ENCODE data around the gene KANK3.
"Not testable (repeated sequence)": the region's sequence is repeated elsewhere in the genome, so short reads cannot be mapped to it uniquely, and the experiment has no call there.

Gene KANK3

GRCh38 chr19:8342684-8343482 lies at the start of gene KANK3:
TSS of gene KANK3 (minus strand) at chr19:8343262. CDS start at chr19:8337828, 5,434 bp downstream.
- peak; percentile 92 for DNase-seq

DNA sequence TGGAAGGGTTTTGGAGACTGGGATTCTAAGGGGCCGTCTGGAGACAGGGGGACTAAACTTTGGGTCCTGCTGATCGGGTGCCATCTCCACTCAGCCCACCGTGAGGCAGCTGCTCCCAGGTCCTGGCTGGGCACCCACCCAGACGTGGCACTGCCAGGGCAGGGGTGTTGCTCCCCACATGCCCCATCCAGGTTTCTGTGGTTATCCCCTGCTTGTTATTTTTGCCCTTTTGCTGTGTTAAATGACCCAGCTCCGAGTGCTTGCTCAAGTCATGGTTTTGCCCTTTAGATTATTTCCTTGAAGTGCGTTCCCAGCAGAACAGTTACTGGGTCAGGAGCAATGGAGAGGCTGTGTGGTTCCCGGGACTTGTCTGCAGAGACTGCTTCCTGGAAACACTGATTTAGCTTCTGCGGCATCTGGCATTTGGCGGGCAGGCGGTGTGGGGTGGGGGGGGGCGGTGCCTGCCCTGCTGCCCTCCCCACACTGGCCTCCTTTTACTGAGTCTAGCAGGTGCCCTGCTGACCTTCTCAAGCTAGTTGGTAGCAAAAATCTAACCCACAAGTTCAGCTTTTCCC lies 49.0 kb upstream of the KANK3 start:
- no peak for DNase-seq

DNA sequence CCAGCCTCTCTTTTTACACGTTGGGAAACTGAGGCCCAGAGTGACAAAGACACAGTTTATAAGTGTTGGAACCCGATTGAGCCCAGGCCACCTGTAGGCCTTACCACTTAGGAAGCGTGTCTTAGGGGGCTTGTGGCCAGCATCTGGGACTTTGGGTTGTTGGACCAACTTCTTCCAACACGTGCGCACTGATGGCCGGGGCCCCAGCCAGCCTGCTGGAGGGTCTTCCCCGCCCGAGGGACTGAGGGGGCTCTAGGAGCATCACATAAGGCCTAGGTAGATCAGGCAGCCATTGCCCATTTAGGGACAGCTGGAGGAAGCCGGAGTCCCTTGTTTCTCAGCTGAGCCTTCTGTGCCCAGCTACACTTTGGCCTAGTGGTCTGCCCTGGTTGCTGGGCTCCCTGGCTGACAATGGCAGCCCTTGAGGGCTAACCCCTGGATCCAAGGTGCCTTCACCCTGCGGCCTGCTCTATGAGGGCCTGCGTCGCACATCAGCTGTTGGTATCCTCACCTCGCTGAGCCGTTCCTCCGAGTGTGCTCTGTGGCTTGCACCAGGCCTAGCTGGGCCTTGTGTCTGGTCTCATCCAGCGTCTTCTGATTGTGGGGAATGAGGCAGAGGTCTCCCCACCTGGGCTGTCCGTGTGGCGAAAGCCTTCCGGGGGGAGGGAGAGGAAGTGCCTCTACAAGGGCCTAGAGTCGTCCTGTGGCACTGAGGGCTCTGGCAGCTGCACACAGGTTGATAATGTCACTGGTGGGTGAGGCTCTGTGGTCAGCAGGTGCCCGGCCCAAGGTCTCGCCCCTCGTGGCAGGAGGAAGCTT lies 48.3 kb upstream of the KANK3 start:
- DNase-seq, result no peak

DNA sequence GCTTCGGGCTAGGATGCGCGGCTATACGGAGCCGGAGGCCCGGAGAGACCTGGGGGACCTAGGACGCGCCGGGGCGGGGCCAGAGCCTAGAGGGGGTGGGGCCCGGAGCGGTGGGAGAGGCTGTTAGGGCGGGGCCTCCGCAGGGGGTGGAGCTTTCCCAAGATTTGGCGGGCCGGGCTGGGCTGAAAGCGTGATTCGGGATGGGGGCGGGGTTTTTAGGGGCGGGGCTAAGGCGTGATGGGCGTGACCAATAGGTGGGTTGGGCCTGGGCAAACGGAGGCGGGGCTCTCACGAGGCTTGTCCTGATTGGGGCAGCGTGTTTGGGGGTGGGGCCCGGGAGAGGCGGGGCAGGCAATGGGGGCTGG lies 47.5 kb upstream of the KANK3 start:
- DNase-seq, result peak; percentile 88

DNA sequence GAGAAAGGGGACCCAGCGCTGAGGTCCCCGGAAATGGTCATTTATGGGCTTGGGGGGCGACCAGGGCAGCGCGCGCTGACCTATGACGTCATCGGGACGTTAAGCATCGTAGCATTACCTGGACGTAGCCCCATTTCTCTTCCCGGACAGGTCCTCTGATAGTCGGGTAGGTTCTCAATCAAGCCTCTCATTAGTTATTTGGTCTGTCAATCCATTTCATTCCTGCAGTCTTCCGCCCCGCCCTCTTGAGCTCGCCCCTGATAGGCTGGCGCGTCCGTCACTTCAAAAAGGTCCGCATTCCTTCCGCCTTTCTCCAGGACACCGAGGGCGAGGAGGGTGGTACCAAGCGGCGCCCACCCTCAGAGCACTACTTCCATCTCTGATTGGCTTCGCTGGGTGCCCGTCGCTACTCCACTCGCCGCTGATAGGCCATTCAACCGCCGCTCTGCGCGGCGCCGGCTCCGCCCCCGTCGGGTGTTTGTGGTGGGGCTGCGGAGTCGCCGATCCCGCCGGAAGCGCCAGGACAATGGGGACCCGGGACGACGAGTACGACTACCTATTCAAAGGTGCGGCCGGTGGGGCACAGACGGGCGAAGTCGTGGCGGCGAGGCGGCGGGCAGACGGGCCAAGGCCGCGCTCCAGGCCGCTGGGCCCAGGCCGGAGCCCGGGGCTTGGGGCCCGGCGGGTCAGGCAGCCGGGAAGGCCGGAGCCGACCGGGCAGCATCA lies 47.0 kb upstream of the KANK3 start, which contains the start of gene RAB11B:
TSS of gene RAB11B (plus strand) at position 470 of the 726 bp plus-strand sequence. CDS start at position 527, 57 bp downstream.
- DNase-seq, result peak; percentile 99

- DNase-seq, result no peak
These were observed 45.5 kb upstream of the KANK3 start for GRCh38 chr19:8388612-8388958.

DNA sequence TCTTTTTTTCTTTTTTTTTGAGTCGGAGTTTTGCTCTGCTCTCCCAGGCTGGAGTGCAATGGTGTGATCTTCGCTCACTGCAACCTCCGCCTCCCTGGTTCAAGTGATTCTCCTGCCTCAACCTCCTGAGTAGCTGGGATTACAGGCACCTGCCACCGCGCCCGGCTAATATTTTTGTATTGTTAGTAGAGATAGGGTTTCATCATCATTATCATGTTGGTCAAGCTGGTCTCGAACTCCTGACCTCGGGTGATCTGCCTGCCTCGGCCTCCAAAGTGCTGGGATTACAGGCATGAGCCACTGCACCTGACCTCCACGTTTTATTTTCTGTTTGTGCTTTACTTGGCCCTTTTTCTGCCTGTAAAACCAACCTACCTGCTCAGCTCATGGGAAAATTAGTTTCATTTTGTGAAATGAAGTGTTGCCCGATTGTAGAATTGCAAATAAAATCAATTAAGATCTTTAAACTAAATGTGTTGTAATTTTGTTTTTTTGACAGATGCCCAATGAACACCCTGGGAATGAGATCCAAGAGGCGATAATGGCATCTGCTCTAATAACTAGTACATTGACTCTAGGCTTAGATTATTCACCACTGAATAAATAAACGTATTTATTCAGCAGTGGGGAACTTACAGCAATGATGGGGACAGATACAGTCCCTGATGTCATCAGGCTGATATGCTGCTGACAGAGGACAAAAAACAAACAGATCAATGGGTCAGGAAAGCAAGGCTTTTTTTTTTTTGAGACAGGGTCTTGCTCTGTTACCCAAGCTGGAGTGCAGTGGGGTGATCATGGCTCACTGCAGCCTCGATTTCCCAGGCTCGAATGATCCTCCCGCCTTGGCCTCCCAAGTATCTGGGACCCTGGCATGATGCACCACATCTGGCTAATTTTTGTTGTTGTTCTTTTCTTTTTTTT lies 44.9 kb upstream of the KANK3 start:
- DNase-seq, result no peak

- DNase-seq, result no peak
These were observed 43.9 kb upstream of the KANK3 start for GRCh38 chr19:8386990-8387389.

DNA sequence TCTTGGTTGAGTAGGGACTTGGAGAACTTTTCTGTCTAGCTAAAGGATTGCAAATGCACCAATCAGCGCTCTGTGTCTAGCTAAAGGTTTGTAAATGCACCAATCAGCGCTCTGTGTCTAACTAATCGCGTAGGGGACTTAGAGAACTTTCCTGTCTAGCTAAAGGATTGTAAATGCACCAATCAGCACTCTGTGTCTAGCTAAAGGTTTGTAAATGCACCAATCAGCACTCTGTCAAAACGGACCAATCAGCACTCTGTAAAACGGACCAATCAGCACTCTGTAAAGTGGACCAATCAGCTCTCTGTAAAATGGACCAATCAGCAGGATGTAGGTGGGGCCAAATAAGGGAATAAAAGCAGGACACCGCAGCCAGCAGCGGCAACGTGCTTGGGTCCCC lies 43.4 kb upstream of the KANK3 start:
- DNase-seq, result not testable (repeated sequence)

DNA sequence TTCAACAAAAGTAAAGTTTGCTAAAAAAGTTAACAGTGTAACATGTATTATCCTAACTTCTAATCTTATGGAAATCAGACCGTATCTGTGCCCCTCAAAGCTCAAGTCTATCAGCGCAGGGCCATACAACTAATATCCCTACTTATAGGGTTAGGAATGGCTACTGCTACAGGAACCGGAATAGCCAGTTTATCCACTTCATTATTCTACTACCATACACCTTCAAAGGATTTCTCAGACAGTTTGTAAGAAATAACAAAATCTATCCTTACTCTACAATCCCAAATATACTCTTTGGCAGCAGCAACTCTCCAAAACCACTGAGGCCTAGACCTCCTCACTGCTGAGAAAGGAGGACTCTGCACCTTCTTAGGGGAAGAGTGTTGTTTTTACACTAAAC lies 42.5 kb upstream of the KANK3 start:
- not testable (repeated sequence) for DNase-seq

GRCh38 chr19:8385103-8385502 lies 42.0 kb upstream of the KANK3 start:
- DNase-seq, result not testable (repeated sequence)

- not testable (repeated sequence) for DNase-seq
These were observed 41.5 kb upstream of the KANK3 start for GRCh38 chr19:8384569-8384968.

DNA sequence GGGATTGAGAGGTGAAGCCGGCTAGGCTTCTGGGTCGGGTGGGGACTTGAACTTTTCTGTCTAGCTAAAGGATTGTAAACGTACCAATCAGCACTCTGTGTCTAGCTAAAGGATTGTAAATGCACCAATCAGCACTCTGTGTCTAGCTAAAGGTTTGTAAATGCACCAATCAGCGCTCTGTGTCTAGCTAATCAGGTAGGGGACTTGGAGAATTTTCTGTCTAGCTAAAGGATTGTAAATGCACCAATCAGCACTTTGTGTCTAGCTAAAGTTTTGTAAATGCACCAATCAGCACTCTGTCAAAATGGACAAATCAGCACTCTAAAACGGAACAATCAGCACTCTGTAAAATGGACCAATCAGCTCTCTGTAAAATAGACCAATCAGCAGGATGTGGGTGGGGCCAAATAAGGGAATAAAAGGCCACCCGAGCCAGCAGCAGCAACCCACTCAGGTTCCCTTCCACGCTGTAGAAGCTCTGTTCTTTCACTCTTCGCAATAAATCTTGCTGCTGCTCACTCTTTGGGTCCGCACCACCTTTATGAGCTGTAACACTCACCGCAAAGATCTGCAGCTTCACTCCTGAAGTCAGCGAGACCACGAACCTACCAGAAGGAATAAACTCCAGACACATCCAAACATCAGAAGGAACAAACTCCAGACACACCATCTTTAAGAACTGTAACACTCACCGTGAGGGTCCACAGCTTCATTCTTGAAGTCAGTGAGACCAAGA lies 36.3 kb upstream of the KANK3 start:
- not testable (repeated sequence) for DNase-seq

- DNase-seq, result no peak
These were observed 34.5 kb upstream of the KANK3 start for GRCh38 chr19:8377598-8377997.

GRCh38 chr19:8376373-8376974 lies 33.4 kb upstream of the KANK3 start:
- DNase-seq, result not testable (repeated sequence)

- not testable (repeated sequence) for DNase-seq
These were observed 32.7 kb upstream of the KANK3 start for GRCh38 chr19:8375766-8376165.

DNA sequence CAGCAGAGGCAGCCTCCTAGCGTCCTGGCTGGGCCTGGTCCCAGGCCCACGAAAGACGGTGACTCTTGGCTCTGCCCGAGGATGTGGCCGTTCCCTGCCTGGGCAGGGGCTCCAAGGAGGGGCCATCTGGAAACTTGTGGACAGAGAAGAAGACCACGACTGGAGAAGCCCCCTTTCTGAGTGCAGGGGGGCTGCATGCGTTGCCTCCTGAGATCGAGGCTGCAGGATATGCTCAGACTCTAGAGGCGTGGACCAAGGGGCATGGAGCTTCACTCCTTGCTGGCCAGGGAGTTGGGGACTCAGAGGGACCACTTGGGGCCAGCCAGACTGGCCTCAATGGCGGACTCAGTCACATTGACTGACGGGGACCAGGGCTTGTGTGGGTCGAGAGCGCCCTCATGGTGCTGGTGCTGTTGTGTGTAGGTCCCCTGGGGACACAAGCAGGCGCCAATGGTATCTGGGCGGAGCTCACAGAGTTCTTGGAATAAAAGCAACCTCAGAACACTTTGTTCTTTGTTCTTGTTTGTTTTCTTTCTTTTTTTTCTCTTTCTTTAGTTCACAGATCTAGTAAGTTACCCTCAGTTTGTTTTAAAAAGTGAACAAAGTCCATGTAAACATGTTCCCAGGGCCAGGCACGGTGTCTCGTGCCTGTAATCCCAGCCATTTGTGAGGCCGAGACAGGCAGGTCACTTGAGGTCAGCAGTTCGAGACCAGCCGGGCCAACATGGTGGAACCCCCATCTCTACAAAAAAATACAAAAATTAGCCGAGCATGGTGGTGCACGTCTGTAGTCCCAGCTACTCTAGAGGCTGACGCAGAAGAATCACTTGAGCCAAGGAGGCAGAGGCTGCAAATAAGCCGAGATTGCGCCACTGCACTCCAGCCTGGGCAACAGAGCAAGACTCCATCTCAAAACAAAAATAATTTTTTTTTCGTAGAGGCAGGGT lies 31.1 kb upstream of the KANK3 start:
- DNase-seq, result no peak

DNA sequence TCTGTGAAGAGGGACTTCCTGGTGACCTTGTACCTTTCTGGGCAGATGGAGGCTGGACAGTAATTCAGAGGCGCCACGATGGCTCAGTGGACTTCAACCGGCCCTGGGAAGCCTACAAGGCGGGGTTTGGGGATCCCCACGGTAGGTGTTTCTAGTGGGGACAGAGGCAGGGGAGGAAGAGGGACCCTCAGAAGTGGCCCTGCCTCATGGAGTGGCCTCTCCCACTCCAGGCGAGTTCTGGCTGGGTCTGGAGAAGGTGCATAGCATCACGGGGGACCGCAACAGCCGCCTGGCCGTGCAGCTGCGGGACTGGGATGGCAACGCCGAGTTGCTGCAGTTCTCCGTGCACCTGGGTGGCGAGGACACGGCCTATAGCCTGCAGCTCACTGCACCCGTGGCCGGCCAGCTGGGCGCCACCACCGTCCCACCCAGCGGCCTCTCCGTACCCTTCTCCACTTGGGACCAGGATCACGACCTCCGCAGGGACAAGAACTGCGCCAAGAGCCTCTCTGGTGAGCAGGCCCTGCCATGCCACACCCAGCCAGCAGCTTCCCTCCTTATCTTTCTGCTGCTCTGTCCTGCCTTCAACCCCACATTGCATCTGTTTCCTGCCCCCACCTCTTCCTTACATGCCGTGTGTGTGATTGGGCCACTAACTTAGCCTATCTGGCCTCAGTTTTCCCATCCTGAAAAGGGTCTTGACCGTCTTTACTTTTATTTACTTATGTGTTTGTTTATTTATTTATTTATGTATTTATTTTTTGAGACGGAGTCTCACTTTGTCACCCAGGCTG lies 28.1 kb upstream of the KANK3 start:
- DNase-seq, result no peak

Data from stimulated activated naive CD4-positive, alpha-beta T cell treated with Interleukin-2 at 50 U/mL for 16 hours (primary cell).